Measurements from ENCODE around the gene FAM3A.
"Not testable (repeated sequence)": the region's sequence is repeated elsewhere in the genome, so short reads cannot be mapped to it uniquely, and the experiment has no call there.

The FAM3A gene

DNA sequence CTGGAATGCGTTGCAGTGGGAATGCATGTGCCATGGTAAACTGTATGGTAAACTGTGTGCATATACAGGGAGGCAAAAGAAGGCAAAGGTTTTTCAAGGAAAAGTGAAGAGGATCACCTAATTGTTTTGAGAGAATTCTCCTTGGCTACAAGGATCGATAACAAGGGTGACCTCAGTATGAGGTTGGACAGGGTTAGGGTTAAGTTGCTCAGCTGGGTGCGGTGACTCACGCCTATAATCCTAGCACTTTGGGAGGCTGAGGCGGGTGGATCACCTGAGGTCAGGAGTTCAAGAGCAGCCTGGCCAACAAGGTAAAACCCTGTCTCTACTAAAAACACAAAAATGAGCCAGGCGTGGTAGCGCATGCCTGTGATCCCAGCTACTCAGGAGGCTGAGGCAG is 14.6 kb downstream of the FAM3A start:
- not testable (repeated sequence) for DNase-seq

GRCh38 chrX:154496591-154497137 is 19.4 kb downstream of the FAM3A start:
- DNase-seq: not testable (repeated sequence)

GRCh38 chrX:154495472-154495922 is 20.5 kb downstream of the FAM3A start:
- DNase-seq: no peak

DNA sequence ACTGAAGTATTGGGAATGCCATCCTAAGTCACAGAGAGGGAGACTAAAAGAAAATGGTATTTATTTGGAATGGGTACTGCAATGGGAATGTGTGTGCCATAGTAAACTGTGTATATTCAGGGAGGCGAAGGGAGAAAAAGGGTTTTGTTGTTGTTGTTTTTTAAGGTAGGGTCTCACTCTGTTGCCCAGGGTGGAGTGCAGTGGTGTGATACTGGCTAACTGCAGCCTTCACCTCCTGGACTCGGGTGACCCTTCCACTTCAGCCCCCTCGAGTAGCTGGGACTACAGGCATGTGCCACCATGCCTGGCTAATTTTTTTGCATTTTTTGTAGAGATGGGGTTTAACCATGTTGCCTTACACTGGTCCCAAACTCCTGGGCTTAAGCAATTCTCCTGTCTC is 21.3 kb downstream of the FAM3A start:
- DNase-seq: no peak

- DNase-seq: peak; percentile 86
These were observed 25.5 kb downstream of the FAM3A start, which contains the start of gene SLC10A3 for GRCh38 chrX:154490414-154491083. TSS of gene SLC10A3 (minus strand) at chrX:154490629. CDS start at chrX:154488940, 1,689 bp downstream.

GRCh38 chrX:154490021-154490413 is 26.0 kb downstream of the FAM3A start:
- no peak for DNase-seq

DNA sequence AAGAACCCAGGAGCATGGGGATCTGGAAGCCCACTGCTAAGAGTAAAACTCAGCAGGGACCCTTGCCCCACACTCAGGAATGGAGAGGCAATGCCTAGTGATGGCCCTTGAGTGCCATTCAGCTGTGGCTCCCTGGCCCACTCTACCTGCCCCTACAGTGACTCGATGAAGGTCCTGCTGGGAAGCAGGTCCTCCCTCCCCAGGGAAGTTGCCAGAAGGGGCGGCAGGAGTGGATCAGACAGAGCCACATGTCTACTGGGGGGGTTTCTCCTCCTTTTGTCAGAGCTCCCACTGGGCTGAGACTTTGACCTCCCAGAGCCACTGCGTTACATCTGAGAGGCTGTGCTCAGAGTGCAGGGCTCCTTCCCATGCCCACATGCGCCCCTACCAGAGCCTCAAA is 26.9 kb downstream of the FAM3A start:
- DNase-seq: no peak

DNA sequence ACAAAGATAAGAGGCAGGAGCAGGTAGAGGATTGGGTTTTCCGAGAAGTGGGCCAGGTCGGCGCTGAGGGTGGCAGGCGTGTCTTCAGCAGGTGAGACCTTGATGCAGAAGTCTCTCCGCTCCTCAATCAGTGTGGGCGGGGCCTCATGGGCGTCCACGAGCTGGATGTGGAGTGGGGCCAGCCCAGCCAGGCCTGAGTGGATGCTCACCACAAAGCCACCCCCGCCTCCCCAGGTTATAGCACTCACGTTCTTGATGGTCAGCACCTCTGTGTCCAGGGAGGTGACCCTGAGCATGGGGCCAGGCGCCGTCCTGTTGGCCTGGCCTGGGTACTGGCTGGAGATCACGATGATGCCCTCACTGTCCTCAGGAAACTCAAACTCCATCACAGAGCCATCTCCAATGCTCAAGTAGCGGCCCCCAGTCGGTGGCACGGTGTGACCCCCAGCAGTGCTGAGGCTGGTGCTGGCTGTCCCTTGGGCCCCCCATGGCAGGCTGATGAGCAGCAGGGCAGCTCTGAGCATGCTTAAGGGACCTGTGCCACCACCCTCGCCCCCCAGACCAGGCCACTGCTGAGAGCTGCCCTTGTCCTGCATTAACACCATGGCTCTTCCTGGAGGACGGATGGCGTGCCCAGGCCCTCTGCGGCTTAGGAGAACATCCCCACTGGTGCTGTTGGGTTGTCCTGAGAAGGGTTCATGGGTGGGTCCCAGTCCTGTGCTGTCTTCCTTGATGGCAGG is 27.5 kb downstream of the FAM3A start:
- DNase-seq: no peak

DNA sequence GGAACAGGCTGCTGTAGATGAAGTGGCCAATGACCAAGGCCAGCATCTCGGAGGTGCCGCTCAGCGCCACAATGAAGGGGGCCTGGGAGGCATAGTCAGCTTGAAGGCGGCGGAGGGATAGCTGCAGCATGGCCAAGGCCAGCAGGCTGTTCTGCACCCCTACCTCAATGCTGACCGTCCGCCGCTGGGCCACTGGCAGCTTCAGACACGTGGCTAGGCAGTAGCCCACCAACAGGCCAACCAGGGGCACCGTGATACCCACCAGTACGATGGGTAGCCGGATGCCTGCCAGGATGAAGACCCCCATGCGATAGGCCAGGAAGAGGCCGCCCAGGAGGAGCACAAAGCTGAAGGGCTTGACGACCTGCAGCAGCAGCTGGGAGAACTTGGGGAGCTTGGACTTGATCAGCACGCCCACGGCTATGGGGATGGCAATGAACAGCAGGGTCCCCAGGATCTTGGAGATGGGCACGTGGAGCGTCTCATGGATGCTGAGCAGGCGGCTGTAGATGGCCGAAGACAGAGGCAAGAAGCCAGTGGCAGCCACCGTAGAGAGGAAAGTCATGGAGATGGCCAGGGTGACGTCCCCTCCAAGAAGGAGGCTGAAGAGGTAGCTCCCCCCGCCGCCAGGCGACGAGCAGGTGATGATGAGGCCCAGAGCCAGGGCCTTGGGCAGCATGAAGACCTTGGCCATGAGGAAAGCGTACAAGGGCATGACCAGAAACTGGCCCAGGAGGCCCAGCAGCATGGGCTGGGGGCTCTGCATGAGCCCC is 28.3 kb downstream of the FAM3A start:
- DNase-seq: no peak

DNA sequence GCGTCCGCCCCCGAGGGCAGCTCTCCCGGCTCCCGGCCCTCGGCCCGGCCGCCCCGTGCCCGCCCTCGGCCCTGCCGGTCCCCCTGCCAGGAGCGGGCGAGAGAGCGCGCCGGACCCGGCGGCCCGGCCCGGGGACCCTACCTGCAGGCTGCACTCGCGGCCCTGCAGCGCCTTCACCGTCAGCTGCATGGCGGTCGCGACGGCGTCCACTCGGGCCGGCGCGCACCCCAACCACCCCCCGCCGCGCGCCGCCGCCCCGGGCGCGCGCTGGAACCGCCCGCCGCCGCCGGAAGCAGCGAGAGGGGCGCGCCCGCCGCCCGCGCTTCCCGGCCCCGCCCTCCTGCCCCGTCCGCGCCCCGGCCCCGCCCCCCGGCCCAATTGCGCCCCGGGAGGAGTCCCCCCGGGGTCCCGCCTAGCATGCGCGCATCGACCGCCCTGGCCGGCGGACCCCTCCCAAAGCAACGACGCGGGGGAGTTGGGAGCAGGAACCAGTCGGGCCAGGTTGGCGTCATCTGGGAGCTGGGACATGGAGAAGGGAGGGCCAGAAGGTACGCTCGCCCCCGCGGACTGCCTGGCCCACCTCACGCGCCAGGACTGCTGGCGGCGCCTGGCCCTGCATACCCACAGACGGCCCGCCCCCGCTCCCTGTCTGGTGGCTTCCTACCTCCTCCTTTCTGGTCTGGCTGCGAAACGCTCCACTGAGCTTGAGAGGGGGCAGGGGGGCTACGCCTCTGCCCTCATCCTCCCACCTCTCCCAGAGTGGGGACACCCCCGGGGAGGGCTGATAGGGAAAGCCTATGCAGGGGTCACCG is 29.4 kb downstream of the FAM3A start, which contains the start of gene UBL4A:
UBL4A (minus strand) TSS at position 220 of the 812 bp plus-strand sequence; CDS start at position 189, 31 bp downstream.
- DNase-seq: peak; percentile 38

DNA sequence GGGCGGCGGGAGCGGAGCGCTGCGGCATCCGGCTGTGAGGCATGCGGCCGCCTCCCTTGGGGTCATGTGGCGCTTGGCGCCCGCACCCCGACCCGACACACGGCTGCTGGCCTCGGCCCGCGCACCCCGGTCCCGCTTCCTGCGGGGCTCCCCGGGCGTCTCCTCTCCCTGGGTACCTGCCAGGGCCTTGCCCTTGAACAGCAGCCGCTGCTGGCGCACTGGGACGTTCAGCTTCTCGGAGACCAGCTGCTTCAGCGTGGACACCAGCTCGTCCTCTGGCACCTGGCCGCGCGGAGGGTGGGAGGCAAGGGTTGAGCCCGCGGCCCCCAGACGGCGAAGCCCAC is 30.0 kb downstream of the FAM3A start:
- peak; percentile 32 for DNase-seq

GRCh38 chrX:154485150-154486051 is 30.6 kb downstream of the FAM3A start:
- DNase-seq: no peak

GRCh38 chrX:154484255-154485149 is 31.5 kb downstream of the FAM3A start:
- no peak for DNase-seq

DNA sequence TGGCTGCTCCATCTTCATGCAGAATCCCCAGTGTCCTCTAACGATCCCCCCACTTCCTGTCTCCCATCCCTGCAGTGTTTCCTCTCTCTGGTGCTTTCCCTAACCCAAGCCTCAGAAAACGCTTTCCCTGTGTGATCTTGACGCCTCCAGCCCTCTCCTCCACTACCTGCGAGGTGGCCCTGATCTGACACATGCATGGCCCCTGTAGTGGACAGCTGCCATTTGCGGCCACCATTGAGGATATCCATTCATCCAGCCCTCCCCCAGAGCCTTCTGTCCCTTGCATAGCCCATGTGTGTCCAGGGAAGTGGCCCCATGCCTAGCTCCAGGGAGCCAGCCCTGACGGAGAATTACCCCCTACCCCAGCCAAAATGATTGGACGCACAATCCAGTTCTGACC is 32.7 kb downstream of the FAM3A start:
- no peak for DNase-seq

GRCh38 chrX:154482786-154483185 is 33.2 kb downstream of the FAM3A start:
- no peak for DNase-seq

DNA sequence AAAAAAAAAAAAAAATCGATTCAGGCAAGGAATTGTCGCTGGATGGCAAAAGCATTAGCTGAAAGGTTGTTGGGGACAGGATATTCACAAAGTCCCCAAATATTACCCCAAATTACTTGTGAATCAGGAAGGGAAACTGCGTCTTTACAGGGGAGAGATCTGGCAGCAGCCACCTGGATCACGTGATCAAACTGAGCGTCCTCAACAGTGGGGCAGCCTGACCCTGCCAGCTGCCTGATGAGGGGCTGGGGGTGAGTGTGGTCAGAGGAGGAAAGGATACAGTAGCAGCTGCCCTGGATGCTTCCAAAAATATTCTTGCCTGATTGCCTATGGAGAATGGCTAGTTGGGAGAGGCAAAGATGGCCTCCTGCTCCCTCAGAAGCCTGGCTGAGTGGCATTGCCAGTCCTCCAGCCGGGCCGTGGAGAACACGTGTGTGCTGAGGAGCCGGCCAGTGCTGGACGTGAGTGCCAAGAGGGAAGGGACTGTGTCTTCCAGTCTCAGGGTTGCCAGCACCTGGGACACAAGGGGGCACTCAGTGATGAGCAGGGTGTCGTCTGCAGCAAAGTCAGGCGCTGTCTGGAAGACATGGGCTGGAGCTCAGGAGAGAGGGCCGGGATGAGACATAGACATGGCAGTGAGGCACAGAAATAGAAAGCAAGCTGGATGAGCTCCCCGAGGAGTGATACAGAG is 34.0 kb downstream of the FAM3A start:
- DNase-seq: no peak

DNA sequence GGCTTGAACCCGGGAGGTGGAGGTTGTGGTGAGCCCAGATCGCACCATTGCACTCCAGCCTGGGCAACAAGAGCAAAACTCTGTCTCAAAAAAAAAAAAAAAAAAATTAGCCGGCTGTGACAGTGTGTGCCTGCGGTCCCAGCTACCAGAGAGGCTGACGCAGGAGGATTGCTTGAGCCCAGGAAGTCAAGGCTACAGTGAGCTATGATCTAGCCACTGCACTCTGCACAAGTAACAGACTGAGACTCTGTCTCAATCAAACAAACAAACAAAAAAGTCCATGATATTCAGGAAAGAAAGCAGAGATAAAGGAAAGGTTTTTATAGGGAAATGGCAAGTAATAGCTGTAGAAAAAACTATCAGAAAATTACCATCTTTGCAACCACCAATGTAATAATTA is 34.8 kb downstream of the FAM3A start:
- no peak for DNase-seq

DNA sequence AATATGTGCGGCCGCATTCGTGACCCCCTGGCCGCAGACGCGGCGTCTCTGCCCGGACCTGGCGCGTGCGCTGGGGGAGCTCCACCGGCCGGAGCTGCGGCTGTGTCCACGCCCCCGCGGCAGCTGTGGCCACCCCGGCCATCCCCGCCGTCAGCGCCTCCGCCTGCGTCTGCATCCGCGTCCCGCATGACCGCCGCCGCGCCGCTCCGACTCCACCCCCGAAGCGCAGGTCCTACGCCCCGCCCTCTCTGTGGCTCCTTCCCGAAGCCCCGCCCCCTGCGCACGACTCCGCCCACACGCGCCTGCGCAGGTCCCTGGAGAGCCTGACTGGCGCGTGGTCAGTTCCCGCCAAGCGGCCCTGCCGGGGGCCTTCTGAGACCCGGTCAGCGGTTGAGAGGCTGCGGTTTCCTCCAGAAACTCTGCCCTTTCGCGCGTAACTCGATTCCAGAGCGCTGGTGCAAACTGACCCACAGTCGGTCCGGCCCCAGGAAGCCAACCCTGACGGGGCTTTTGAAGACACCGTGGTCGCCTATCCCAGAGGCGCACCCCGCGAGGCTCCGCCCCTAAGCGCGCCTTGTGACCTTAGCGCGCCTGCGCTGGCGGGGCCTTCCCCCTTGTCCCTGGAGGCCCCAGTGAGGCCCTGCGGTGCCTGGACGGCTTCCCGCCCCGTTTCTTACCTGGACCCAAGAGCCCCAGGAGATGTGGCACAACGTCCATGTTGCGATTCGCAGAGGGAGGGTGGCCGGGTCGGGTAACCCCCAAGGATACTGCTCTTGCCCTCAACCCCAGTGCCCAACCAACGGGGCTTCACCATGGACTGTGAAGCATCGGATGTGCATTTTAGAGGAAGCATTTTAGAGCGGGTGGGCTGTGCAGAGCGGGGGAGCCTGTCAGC is 37.1 kb downstream of the FAM3A start, which contains the start of gene LAGE3:
LAGE3 (minus strand) TSS at position 554 of the 895 bp plus-strand sequence; CDS start at position 188, 366 bp downstream.
- DNase-seq: peak; percentile 93
